ENCODE results near the gene RABGGTA.

The RABGGTA gene

DNA sequence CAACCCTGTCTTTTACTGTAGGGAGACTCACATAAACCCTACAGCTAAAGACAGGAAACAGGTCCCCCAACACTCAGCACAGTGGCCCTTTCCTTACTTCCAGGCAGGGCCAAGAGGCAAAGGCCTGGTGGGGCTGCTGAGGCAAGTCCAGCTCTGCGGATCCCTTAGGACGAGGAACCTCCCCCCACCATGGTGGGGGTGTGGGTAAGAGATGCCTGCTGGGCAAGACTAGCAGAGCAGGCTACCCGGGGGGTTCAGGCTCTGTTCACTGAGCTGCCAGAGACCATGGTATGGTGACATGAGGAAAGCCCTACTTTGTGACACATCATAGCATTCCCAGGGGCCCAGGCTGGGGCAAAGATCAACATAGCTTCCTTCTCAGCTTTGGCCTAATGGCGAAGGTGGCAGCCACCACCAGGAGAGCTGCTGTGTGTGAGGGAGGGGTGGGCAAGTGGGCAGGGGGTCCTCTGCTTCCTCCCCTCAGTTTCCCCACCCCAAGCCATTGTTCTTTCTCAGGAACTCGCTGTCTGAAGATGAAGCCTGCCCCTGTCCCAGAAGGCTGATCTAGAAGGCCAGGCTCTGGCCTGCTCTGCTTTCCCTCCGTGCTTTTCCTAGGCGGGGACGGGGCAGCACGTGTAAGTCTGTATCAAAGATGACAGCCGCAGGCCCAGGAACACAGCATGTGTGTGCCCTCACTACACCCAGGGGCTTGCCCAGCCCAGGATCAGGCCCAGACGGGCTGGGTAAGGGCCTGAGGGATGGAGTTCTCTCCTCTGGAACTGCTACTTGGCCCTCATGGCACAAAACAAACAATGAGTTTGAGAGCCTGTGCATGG is 18.9 kb downstream of the RABGGTA start:
- no peaks in the 10 kb centered on the region for H3K27me3 ChIP-seq (ENCODE audit: insufficient read depth, low read depth)
- no peaks in the 10 kb centered on the region for H4K20me1 ChIP-seq (ENCODE audit: insufficient read depth)
- H3K27ac ChIP-seq, result no peak overlapping the region

DNA sequence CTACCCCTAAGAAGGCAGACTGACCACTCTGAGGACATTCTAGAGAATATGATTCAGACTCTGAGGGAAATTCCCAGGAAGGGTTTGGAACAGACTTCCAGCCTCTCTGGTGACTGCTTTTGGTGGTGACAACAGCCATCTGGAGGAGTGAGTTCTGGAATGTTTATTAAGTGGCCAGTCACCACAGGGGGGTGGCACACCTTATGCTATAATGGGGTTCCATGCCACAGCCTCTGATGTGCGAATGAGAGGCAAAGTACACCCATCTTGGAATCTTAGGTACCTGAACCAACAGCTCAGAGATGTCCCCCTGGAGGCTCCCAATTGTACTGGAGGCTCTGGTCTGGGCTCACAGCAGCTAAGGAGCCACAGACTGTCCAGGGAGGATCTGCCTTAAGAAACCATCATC is 19.5 kb downstream of the RABGGTA start:
- TF ChIP-seq, protein P1, sequence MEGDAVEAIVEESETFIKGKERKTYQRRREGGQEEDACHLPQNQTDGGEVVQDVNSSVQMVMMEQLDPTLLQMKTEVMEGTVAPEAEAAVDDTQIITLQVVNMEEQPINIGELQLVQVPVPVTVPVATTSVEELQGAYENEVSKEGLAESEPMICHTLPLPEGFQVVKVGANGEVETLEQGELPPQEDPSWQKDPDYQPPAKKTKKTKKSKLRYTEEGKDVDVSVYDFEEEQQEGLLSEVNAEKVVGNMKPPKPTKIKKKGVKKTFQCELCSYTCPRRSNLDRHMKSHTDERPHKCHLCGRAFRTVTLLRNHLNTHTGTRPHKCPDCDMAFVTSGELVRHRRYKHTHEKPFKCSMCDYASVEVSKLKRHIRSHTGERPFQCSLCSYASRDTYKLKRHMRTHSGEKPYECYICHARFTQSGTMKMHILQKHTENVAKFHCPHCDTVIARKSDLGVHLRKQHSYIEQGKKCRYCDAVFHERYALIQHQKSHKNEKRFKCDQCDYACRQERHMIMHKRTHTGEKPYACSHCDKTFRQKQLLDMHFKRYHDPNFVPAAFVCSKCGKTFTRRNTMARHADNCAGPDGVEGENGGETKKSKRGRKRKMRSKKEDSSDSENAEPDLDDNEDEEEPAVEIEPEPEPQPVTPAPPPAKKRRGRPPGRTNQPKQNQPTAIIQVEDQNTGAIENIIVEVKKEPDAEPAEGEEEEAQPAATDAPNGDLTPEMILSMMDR (conservative IDR thresholded peaks at IDR 0.05; ENCODE audit: low read depth, low read length), result no peak
- H3K27me3 ChIP-seq (ENCODE audit: insufficient read depth, low read depth), result no peaks in the 10 kb centered on the region
- no peak overlapping the region for H3K27ac ChIP-seq
- no peaks in the 10 kb centered on the region for H3K36me3 ChIP-seq (ENCODE audit: insufficient read depth)
- peaks cover 8% of the 10 kb centered on the region for H3K4me1 ChIP-seq (ENCODE audit: low read depth, poor library complexity, severe bottlenecking)
- H3K79me2 ChIP-seq (ENCODE audit: insufficient read depth, low read depth), result no peaks in the 10 kb centered on the region
- H4K20me1 ChIP-seq (ENCODE audit: insufficient read depth), result no peaks in the 10 kb centered on the region
- H2AFZ ChIP-seq (ENCODE audit: low read depth), result no peak overlapping the region
- H3K4me3 ChIP-seq (IDR thresholded peaks at IDR 0.05; ENCODE audit: insufficient read depth, low read depth, low read length), result no peak overlapping the region
- no peak overlapping the region for H3K9ac ChIP-seq
- H3K4me2 ChIP-seq, result no peak overlapping the region

More for the DNA sequence above, 18.9 kb downstream of the RABGGTA start:
- H3K4me1 ChIP-seq (ENCODE audit: low read depth, poor library complexity, severe bottlenecking), result peaks cover 2% of the 10 kb centered on the region
- no peaks in the 10 kb centered on the region for H3K36me3 ChIP-seq (ENCODE audit: insufficient read depth)
- H2AFZ ChIP-seq (ENCODE audit: low read depth), result no peak overlapping the region
- TF ChIP-seq, protein P1 (conservative IDR thresholded peaks at IDR 0.05; ENCODE audit: low read depth, low read length), result no peak
- no peak overlapping the region for H3K4me2 ChIP-seq
- H3K9ac ChIP-seq, result no peak overlapping the region
- no peaks in the 10 kb centered on the region for H3K79me2 ChIP-seq (ENCODE audit: insufficient read depth, low read depth)
- no peak overlapping the region for H3K4me3 ChIP-seq (IDR thresholded peaks at IDR 0.05; ENCODE audit: insufficient read depth, low read depth, low read length)

DNA sequence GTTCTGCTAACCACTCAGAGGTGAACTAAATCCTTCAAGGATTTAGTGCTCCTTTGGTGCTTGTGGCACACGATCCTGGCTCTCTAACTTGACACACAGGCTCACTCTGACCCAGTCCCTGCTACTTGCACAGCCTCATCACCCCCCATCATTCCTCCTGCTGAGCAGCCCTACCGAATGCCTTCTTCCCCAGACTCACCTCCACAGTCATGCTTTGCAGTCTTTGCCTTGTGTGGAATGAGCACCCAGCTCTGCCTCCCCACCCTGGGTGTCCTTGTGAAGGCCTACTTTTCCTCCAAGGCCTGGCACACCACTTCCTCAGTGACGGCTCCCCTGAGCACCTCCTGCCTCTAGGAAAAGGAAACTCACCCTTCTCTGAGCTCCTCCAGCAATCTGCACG is 21.0 kb downstream of the RABGGTA start:
- H4K20me1 ChIP-seq (ENCODE audit: insufficient read depth), result no peaks in the 10 kb centered on the region
- TF ChIP-seq, protein P1 (conservative IDR thresholded peaks at IDR 0.05; ENCODE audit: low read depth, low read length), result no peak
- no peaks in the 10 kb centered on the region for H3K79me2 ChIP-seq (ENCODE audit: insufficient read depth, low read depth)
- H3K27ac ChIP-seq, result no peak overlapping the region
- no peaks in the 10 kb centered on the region for H3K36me3 ChIP-seq (ENCODE audit: insufficient read depth)
- H3K9ac ChIP-seq, result no peak overlapping the region
- H3K4me2 ChIP-seq, result no peak overlapping the region
- H3K4me3 ChIP-seq (IDR thresholded peaks at IDR 0.05; ENCODE audit: insufficient read depth, low read depth, low read length), result no peak overlapping the region
- H3K27me3 ChIP-seq (ENCODE audit: insufficient read depth, low read depth), result no peaks in the 10 kb centered on the region
- H2AFZ ChIP-seq (ENCODE audit: low read depth), result no peak overlapping the region
- peaks cover 20% of the 10 kb centered on the region for H3K4me1 ChIP-seq (ENCODE audit: low read depth, poor library complexity, severe bottlenecking)

DNA sequence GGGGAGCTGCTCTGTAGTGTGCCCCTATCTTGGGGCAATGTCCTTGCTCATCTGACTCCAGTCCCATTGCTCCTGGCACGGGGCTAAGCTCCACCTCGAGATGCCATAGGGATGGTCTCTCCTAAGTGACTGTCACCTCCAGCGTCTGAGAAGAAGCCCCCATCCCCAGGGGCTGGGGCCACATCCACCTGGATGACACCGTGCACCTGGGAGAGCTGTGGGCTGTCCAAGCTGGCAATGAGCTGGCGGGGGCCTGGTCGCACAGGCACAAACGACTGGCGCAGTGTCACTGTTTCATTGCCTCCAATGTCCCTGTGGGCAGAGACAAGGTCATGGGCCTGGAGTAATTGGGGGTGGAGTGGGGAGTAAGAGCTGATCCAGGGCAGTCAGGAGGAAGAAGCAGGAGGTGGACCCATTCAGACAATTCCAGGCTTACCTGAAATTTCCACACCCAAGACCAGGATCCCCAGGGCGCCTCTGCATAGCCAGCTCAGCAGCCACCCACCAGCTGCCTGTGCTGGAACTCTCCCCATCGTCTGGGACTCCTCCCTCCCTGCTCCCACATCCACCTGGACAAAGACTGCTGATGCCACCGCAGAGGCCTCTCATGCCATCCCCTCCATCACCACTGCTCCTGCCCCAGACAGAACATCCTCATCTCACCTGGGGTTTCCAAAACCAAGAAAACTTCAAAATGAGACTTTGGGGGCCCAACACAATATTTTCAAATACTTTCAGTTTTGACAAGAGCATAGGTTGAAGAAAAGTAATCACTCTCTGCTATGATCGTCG is 22.0 kb downstream of the RABGGTA start:
- no peak overlapping the region for H3K27ac ChIP-seq
- no peaks in the 10 kb centered on the region for H3K27me3 ChIP-seq (ENCODE audit: insufficient read depth, low read depth)
- H3K9ac ChIP-seq, result no peak overlapping the region
- no peak overlapping the region for H3K4me2 ChIP-seq
- TF ChIP-seq, protein P1 (conservative IDR thresholded peaks at IDR 0.05; ENCODE audit: low read depth, low read length), result no peak
- H3K79me2 ChIP-seq (ENCODE audit: insufficient read depth, low read depth), result no peaks in the 10 kb centered on the region
- peaks cover 20% of the 10 kb centered on the region for H3K4me1 ChIP-seq (ENCODE audit: low read depth, poor library complexity, severe bottlenecking)
- no peaks in the 10 kb centered on the region for H4K20me1 ChIP-seq (ENCODE audit: insufficient read depth)
- no peak overlapping the region for H3K4me3 ChIP-seq (IDR thresholded peaks at IDR 0.05; ENCODE audit: insufficient read depth, low read depth, low read length)
- no peaks in the 10 kb centered on the region for H3K36me3 ChIP-seq (ENCODE audit: insufficient read depth)
- no peak overlapping the region for H2AFZ ChIP-seq (ENCODE audit: low read depth)

Measured in KMS-11 (cell line).